GM18508 (cell line): ENCODE measurements around the gene CRIP2.

Experiments
- ATAC-seq: cut with Tn5 transposase; IDR thresholded peaks from one replicate; pipeline ENCODE4 v1.9.1; 2021; ENCODE audit warnings: moderate number of reproducible peaks; ENCODE audit not compliant: insufficient read depth, unreplicated experiment

The CRIP2 gene

GRCh38 chr14:105495990-105496830 lies 21.6 kb downstream of the CRIP2 start:
- no peak for ATAC-seq

GRCh38 chr14:105496831-105497591 lies 22.4 kb downstream of the CRIP2 start:
- no peak for ATAC-seq

GRCh38 chr14:105497671-105498429 lies 23.2 kb downstream of the CRIP2 start:
- ATAC-seq: no peak

GRCh38 chr14:105498430-105499255 lies 24.0 kb downstream of the CRIP2 start:
- no peak for ATAC-seq

GRCh38 chr14:105499256-105500035 lies 24.8 kb downstream of the CRIP2 start:
- ATAC-seq: no peak

- no peak for ATAC-seq
Measured at GRCh38 chr14:105500036-105500725, 25.6 kb downstream of the CRIP2 start.

- no peak for ATAC-seq
Measured at GRCh38 chr14:105500726-105501101, 26.1 kb downstream of the CRIP2 start.

GRCh38 chr14:105501504-105502291 lies 27.1 kb downstream of the CRIP2 start:
- ATAC-seq: no peak

- ATAC-seq: no peak
Measured at GRCh38 chr14:105502446-105503295, 28.1 kb downstream of the CRIP2 start.

- no peak for ATAC-seq
Measured at GRCh38 chr14:105503296-105503640, 28.6 kb downstream of the CRIP2 start.

GRCh38 chr14:105503935-105504692 lies 29.5 kb downstream of the CRIP2 start:
- no peak for ATAC-seq

GRCh38 chr14:105505101-105505500 lies 30.5 kb downstream of the CRIP2 start:
- ATAC-seq: no peak

- no peak for ATAC-seq
Measured at GRCh38 chr14:105507247-105507646, 32.6 kb downstream of the CRIP2 start.

- ATAC-seq: no peak
Measured at GRCh38 chr14:105508069-105508468, 33.4 kb downstream of the CRIP2 start.

- ATAC-seq: no peak
Measured at GRCh38 chr14:105508601-105509000, 34.0 kb downstream of the CRIP2 start.

GRCh38 chr14:105517096-105517495 lies 42.5 kb downstream of the CRIP2 start:
- ATAC-seq: no peak
